K562 (cell line): Measurements from ENCODE around the gene BTBD2. TPM values are rescaled to one million over a fixed set of nuclear protein-coding genes. Genes with fewer than 3 reads are reported as not detected.
A peak's percentile ranks its signal among the peaks of the same experiment; 100 is the strongest.

ENCODE experiments used
- DIDO1 ChIP-seq: fragments of 450-650 bp; IDR thresholded peaks from 2 replicates; pipeline ENCODE4 v1.6.1; 2016; ENCODE audit warnings: low read depth, missing biosample characterization, missing genetic modification characterization
- ETV6 ChIP-seq, 3 experiments: fragments of 150-350 bp in 1 of 3; sonication (generic) in 1 of 3; formaldehyde crosslinking in 1 of 3; IDR thresholded peaks; 2 replicates each; pipeline versions ENCODE4 v1.6.1 to v1.8.0; 2014 to 2022; ENCODE audit warnings: borderline replicate concordance in 2 of 3, low read depth in 2 of 3, antibody characterized with exemption in 1 of 3, low read length in 1 of 3, mild to moderate bottlenecking in 1 of 3, missing genetic modification reagents in 1 of 3
- JUN ChIP-seq, 2 experiments: sonication (generic) in 1 of 2; formaldehyde crosslinking in 1 of 2; IDR thresholded peaks; 2 replicates each; pipeline versions ENCODE4 v1.6.1 to v1.8.0; 2012 to 2022; ENCODE audit warnings: borderline replicate concordance in 2 of 2, mild to moderate bottlenecking in 2 of 2, improper control_type of control experiment in 1 of 2, low read depth in 1 of 2, low read length in 1 of 2, missing genetic modification reagents in 1 of 2
- POLR2G ChIP-seq: fragments of 200-400 bp; formaldehyde crosslinking; IDR thresholded peaks from 2 replicates; pipeline ENCODE4 v1.6.1; 2017; ENCODE audit warnings: low read depth, mild to moderate bottlenecking, antibody characterized with exemption, low read length, moderate library complexity
- RBM22 ChIP-seq: fragments of 200-400 bp; formaldehyde crosslinking; IDR thresholded peaks from 2 replicates; pipeline ENCODE4 v1.6.1; 2018; ENCODE audit warnings: low read length, low read depth; ENCODE audit not compliant: poor library complexity, severe bottlenecking
- RBM34 ChIP-seq: fragments of 200-400 bp; formaldehyde crosslinking; IDR thresholded peaks from 2 replicates; pipeline ENCODE4 v1.6.1; 2018; ENCODE audit warnings: low read length, borderline replicate concordance; ENCODE audit not compliant: insufficient read depth
- polyA plus RNA-seq, 8 experiments: library from polyadenylated mRNA; depleted of rRNA in 4 of 8; stranded (reverse) in 5 of 8; unstranded in 3 of 8; fragments of >200 nt; fragmentation: Nextera tagmentation in 2 of 8; fragmentation: Illumina TruSeq in 1 of 8; extraction: Ambion mirVana in 2 of 8; extraction: Trizol in 1 of 8; gene quantifications; 2 replicates each; pipeline versions ENCODE4 v1.2.1 to v1.2.3, GENCODE V29; 2011 to 2014; ENCODE audit warnings: inconsistent platforms in 1 of 8, missing spikeins in 1 of 8
- total RNA-seq, 7 experiments: library from RNA; depleted of rRNA in 6 of 7; stranded (reverse); fragments of >200 nt in 6 of 7; fragmentation: Illumina TruSeq in 2 of 7; extraction: Trizol in 2 of 7; gene quantifications; 2 replicates each; pipeline versions ENCODE4 v1.2.1 to v1.2.3, GENCODE V29; 2011 to 2021; ENCODE audit warnings: low replicate concordance in 1 of 7
- TF ChIP-seq, protein P1 (sequence below): sonication (generic); formaldehyde crosslinking; IDR thresholded peaks from 2 replicates; pipeline ENCODE4 v1.8.1; 2023; ENCODE audit warnings: missing genetic modification reagents, mild to moderate bottlenecking, borderline replicate concordance
- TF ChIP-seq, protein P2 (sequence below): conservative IDR thresholded peaks from 2 replicates; pipeline ENCODE4 v1.6.1; 2011; ENCODE audit warnings: low read depth, mild to moderate bottlenecking, low read length; ENCODE audit not compliant: control insufficient read depth
- TF ChIP-seq, protein P3 (sequence below), 2 experiments: fragments of 450-650 bp; formaldehyde crosslinking in 1 of 2; IDR thresholded peaks; 2 replicates each; pipeline versions ENCODE4 v1.4.0 to v1.6.1; 2014 to 2020; ENCODE audit warnings: mild to moderate bottlenecking in 2 of 2, borderline replicate concordance in 1 of 2, low read depth in 1 of 2

The BTBD2 gene
- total and polyA plus RNA-seq, 9 of the 15 experiments (the other 6 are each of a cell fraction or from before 2014, with no cell fraction given), result 0.10 to 15.6 (median 6.9) TPM

DNA sequence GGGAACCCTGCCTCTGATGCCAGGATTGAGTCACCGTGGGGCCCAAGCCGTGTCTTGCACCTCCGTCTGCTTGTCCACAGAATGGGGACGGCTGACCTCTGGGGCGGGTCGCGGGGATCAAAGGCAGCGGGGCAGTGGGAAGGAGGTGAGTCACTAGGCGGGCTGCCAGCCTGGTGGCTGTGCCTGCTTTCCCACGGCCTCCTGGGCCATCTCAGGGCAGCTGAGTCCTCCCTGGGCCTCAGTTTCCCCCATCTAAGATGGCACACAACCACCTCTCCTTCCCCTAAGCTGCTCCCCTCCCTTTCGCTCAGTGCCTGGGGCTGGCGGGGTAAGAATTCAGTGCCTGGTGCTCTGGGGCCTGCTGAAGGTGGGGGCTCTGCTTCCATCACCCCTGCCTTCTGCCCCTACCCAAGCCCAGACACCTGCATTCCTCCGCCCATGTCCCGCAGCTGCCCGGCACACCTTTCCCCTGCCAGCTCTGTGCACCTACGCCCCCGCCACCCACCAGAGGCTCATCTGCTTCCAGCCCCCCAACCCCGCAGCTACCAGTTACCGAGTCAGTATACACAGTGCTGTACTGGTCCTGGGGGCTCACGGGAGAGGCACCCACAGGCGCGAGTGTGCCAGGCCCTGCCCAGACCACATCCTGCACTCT, 32.1 kb upstream of the BTBD2 start (continued):
- TF ChIP-seq, protein P1, sequence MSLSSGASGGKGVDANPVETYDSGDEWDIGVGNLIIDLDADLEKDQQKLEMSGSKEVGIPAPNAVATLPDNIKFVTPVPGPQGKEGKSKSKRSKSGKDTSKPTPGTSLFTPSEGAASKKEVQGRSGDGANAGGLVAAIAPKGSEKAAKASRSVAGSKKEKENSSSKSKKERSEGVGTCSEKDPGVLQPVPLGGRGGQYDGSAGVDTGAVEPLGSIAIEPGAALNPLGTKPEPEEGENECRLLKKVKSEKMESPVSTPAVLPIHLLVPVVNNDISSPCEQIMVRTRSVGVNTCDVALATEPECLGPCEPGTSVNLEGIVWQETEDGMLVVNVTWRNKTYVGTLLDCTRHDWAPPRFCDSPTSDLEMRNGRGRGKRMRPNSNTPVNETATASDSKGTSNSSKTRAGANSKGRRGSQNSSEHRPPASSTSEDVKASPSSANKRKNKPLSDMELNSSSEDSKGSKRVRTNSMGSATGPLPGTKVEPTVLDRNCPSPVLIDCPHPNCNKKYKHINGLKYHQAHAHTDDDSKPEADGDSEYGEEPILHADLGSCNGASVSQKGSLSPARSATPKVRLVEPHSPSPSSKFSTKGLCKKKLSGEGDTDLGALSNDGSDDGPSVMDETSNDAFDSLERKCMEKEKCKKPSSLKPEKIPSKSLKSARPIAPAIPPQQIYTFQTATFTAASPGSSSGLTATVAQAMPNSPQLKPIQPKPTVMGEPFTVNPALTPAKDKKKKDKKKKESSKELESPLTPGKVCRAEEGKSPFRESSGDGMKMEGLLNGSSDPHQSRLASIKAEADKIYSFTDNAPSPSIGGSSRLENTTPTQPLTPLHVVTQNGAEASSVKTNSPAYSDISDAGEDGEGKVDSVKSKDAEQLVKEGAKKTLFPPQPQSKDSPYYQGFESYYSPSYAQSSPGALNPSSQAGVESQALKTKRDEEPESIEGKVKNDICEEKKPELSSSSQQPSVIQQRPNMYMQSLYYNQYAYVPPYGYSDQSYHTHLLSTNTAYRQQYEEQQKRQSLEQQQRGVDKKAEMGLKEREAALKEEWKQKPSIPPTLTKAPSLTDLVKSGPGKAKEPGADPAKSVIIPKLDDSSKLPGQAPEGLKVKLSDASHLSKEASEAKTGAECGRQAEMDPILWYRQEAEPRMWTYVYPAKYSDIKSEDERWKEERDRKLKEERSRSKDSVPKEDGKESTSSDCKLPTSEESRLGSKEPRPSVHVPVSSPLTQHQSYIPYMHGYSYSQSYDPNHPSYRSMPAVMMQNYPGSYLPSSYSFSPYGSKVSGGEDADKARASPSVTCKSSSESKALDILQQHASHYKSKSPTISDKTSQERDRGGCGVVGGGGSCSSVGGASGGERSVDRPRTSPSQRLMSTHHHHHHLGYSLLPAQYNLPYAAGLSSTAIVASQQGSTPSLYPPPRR (CRISPR knock-in tag), result no peak
- TF ChIP-seq POLR2G (peak; percentile 73), JUN (IDR thresholded peaks at IDR 0.05; ENCODE audit: borderline replicate concordance, low read depth, low read length) (no peak), JUN (CRISPR knock-in tag; IDR thresholded peaks at IDR 0.05; ENCODE audit: borderline replicate concordance) (no peak), RBM34 (no peak), RBM22 (peak; percentile 75), ETV6 (IDR thresholded peaks at IDR 0.05; ENCODE audit: borderline replicate concordance in 1 of 2, low read depth in 2 of 2, low read length in 1 of 2) (no peak), ETV6 (CRISPR knock-in tag; IDR thresholded peaks at IDR 0.05; ENCODE audit: borderline replicate concordance) (no peak), DIDO1 (no peak)
- TF ChIP-seq, protein P2, sequence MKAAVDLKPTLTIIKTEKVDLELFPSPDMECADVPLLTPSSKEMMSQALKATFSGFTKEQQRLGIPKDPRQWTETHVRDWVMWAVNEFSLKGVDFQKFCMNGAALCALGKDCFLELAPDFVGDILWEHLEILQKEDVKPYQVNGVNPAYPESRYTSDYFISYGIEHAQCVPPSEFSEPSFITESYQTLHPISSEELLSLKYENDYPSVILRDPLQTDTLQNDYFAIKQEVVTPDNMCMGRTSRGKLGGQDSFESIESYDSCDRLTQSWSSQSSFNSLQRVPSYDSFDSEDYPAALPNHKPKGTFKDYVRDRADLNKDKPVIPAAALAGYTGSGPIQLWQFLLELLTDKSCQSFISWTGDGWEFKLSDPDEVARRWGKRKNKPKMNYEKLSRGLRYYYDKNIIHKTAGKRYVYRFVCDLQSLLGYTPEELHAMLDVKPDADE, result 0 out of 2 replicates have a peak, but pooled peaks have one; percentile 28
- TF ChIP-seq, protein P3, sequence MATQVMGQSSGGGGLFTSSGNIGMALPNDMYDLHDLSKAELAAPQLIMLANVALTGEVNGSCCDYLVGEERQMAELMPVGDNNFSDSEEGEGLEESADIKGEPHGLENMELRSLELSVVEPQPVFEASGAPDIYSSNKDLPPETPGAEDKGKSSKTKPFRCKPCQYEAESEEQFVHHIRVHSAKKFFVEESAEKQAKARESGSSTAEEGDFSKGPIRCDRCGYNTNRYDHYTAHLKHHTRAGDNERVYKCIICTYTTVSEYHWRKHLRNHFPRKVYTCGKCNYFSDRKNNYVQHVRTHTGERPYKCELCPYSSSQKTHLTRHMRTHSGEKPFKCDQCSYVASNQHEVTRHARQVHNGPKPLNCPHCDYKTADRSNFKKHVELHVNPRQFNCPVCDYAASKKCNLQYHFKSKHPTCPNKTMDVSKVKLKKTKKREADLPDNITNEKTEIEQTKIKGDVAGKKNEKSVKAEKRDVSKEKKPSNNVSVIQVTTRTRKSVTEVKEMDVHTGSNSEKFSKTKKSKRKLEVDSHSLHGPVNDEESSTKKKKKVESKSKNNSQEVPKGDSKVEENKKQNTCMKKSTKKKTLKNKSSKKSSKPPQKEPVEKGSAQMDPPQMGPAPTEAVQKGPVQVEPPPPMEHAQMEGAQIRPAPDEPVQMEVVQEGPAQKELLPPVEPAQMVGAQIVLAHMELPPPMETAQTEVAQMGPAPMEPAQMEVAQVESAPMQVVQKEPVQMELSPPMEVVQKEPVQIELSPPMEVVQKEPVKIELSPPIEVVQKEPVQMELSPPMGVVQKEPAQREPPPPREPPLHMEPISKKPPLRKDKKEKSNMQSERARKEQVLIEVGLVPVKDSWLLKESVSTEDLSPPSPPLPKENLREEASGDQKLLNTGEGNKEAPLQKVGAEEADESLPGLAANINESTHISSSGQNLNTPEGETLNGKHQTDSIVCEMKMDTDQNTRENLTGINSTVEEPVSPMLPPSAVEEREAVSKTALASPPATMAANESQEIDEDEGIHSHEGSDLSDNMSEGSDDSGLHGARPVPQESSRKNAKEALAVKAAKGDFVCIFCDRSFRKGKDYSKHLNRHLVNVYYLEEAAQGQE (IDR thresholded peaks at IDR 0.05; ENCODE audit: borderline replicate concordance), result no peak
- TF ChIP-seq, protein P3 (CRISPR knock-in tag; IDR thresholded peaks at IDR 0.05; ENCODE audit: low read depth), result no peak
